Measurements from ENCODE around the gene PLG.

PLG gene

DNA sequence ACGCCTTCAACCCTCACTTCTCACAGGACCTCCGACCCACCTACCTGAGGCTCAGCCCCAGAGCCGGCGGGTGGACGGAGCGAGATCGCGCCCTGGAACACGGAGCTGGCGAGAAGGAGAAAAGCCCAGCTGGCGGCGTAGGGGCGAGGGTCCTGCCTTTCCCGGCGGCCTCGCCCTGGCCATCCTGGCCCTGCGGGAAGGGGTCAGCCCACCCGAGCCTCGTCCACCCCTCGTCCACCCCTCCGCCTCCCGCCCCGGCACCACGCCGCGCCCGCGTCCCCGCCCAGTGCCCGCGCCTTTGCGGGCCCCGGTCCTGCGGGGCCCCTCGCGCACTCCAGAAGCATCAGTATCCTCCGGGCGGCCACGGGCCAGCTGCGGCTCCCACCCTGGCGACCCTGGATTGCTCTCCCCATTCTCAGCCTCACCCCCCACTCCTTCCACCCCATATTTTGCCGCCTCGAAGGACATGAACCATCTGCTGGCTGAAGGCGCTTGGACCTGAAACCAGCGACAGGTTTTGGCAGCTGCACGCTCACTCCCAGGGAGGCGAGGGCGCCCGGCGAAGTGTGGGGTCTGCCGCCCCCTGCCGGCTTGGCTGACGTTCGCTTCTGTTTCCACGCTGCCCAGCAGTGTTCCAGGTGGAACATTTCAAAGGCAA, 65.1 kb downstream of the PLG start:
- H3K36me3 ChIP-seq (replicated peaks in 1 of 2; ENCODE audit: control insufficient read depth in 2 of 2, insufficient read depth in 2 of 2, low read length in 2 of 2): no peaks in the 10 kb centered on the region
- H2BK15ac ChIP-seq (ENCODE audit: low read length): no peak overlapping the region
- no peak overlapping the region for H4K91ac ChIP-seq (ENCODE audit: low read depth, low read length, poor library complexity)
- H3K4me2 ChIP-seq (ENCODE audit: insufficient read depth, low read length, poor library complexity, severe bottlenecking): peak overlapping the region; percentile 87
- H2AFZ ChIP-seq (ENCODE audit: low read length): peak overlapping the region; percentile 100
- H3K23ac ChIP-seq (ENCODE audit: low read depth, low read length, poor library complexity): no peak overlapping the region
- WGBS, 2 donors (ENCODE audit: extremely low coverage in 2 of 2, insufficient read length in 2 of 2, insufficient replicate concordance in 1 of 2): no CpG with 5 or more reads among the region's 55 CpGs
- DNase-seq (ENCODE audit: low spot score): peak; percentile 63
- H2BK5ac ChIP-seq (ENCODE audit: low read length): no peak overlapping the region
- peak overlapping the region; percentile 6 for H3K18ac ChIP-seq (ENCODE audit: low read length)
- H3K79me1 ChIP-seq (ENCODE audit: low read depth, low read length): no peaks in the 10 kb centered on the region
- no peak overlapping the region for H4K8ac ChIP-seq (ENCODE audit: low read depth, low read length)
- H2BK120ac ChIP-seq (ENCODE audit: low read depth, low read length): no peak overlapping the region
- no peak overlapping the region for H3K14ac ChIP-seq (ENCODE audit: low read length)
- H3K4me3 ChIP-seq (ENCODE audit: low read length in 2 of 2): peak overlapping the region; percentile 61 to 89
- H3K4me1 ChIP-seq (ENCODE audit: control insufficient read depth in 2 of 2, insufficient read depth in 1 of 2, low read depth in 1 of 2, low read length in 2 of 2): no peaks in the 10 kb centered on the region
- H2AK5ac ChIP-seq (ENCODE audit: low read depth, low read length): no peak overlapping the region
- H3K9ac ChIP-seq (ENCODE audit: low read depth, low read length, poor library complexity): peak overlapping the region; percentile 56
- no peak overlapping the region for H2BK12ac ChIP-seq (ENCODE audit: low read length)
- no peaks in the 10 kb centered on the region for H3K9me3 ChIP-seq (replicated peaks in 1 of 2; ENCODE audit: control insufficient read depth in 2 of 2, insufficient read depth in 1 of 2, low read depth in 1 of 2, low read length in 2 of 2)
- peaks cover 0 to 18% (median 3%) of the 10 kb centered on the region in 3 experiments for H3K27me3 ChIP-seq (ENCODE audit: control insufficient read depth in 3 of 3, insufficient read depth in 3 of 3, low read depth in 1 of 3, low read length in 3 of 3)
- no peak overlapping the region for H3K27ac ChIP-seq (replicated peaks; ENCODE audit: low read length)
- H3K4ac ChIP-seq (ENCODE audit: low read length): no peak overlapping the region

DNA sequence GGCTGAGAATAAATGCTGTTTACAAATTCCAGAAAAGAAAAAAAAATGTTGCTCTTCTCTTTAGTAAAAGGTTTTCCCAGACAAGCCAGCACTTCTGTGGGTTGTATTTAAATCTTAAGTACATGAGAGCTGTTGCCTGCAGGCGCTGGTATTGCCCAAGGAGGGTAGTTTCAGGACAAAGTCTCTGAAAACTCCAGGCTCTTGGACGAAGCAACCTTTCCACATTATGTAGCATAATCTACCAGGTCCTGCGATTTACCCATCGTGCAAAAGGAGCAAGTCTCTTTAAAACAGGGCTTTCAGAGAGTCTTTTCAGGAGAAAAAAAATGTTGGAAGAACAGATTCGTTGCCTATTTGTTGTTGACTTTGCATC, 65.6 kb downstream of the PLG start:
- Histone ChIP-seq H3K4me3 (ENCODE audit: low read length in 2 of 2) (no peak overlapping the region), H3K18ac (ENCODE audit: low read length) (no peak overlapping the region), H4K91ac (ENCODE audit: low read depth, low read length, poor library complexity) (no peak overlapping the region), H2BK120ac (ENCODE audit: low read depth, low read length) (no peak overlapping the region), H3K4ac (ENCODE audit: low read length) (no peak overlapping the region), H3K36me3 (replicated peaks in 1 of 2; ENCODE audit: control insufficient read depth in 2 of 2, insufficient read depth in 2 of 2, low read length in 2 of 2) (no peaks in the 10 kb centered on the region), H2AK5ac (ENCODE audit: low read depth, low read length) (no peak overlapping the region), H3K27ac (replicated peaks; ENCODE audit: low read length) (no peak overlapping the region), H3K4me2 (ENCODE audit: insufficient read depth, low read length, poor library complexity, severe bottlenecking) (peak overlapping the region; percentile 87), H3K4me1 (ENCODE audit: control insufficient read depth in 2 of 2, insufficient read depth in 1 of 2, low read depth in 1 of 2, low read length in 2 of 2) (no peaks in the 10 kb centered on the region), H4K8ac (ENCODE audit: low read depth, low read length) (no peak overlapping the region), H3K27me3 (ENCODE audit: control insufficient read depth in 3 of 3, insufficient read depth in 3 of 3, low read depth in 1 of 3, low read length in 3 of 3) (peaks cover 0 to 18% (median 3%) of the 10 kb centered on the region in 3 experiments), H3K79me1 (ENCODE audit: low read depth, low read length) (no peaks in the 10 kb centered on the region), H2BK5ac (ENCODE audit: low read length) (no peak overlapping the region), H3K9ac (ENCODE audit: low read depth, low read length, poor library complexity) (no peak overlapping the region), H3K9me3 (replicated peaks in 1 of 2; ENCODE audit: control insufficient read depth in 2 of 2, insufficient read depth in 1 of 2, low read depth in 1 of 2, low read length in 2 of 2) (no peaks in the 10 kb centered on the region), H3K23ac (ENCODE audit: low read depth, low read length, poor library complexity) (no peak overlapping the region), H2BK15ac (ENCODE audit: low read length) (no peak overlapping the region), H2AFZ (ENCODE audit: low read length) (no peak overlapping the region), H3K14ac (ENCODE audit: low read length) (no peak overlapping the region), H2BK12ac (ENCODE audit: low read length) (no peak overlapping the region)
- no CpG with 5 or more reads among the region's 5 CpGs for WGBS, 2 donors (ENCODE audit: extremely low coverage in 2 of 2, insufficient read length in 2 of 2, insufficient replicate concordance in 1 of 2)
- no peak for DNase-seq (ENCODE audit: low spot score)

DNA sequence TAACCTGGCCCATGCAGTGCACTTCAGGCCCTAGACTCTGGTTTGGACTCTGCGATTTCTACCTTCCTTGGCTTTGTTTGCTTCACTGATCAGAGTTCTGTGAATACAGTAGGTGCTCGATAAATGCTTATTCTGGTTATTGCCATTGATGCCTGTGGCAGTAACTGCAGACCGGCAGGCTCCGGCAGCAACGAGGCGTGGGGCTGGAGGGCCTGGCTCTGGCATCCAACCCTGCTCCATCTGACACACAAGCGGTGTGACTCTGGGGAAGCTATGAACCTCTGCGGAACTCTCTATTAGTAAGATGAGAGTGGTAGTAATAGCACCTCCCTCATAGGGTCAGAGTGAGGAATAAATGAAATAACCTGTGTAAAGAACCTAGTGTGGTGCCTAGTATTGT, 66.1 kb downstream of the PLG start:
- Histone ChIP-seq H3K9ac (ENCODE audit: low read depth, low read length, poor library complexity) (no peak overlapping the region), H4K91ac (ENCODE audit: low read depth, low read length, poor library complexity) (no peak overlapping the region), H3K18ac (ENCODE audit: low read length) (no peak overlapping the region), H3K27me3 (ENCODE audit: control insufficient read depth in 3 of 3, insufficient read depth in 3 of 3, low read depth in 1 of 3, low read length in 3 of 3) (peaks cover 0 to 18% (median 3%) of the 10 kb centered on the region in 3 experiments), H3K36me3 (replicated peaks in 1 of 2; ENCODE audit: control insufficient read depth in 2 of 2, insufficient read depth in 2 of 2, low read length in 2 of 2) (no peaks in the 10 kb centered on the region), H3K79me1 (ENCODE audit: low read depth, low read length) (no peaks in the 10 kb centered on the region), H2BK5ac (ENCODE audit: low read length) (no peak overlapping the region), H2BK120ac (ENCODE audit: low read depth, low read length) (no peak overlapping the region), H2BK12ac (ENCODE audit: low read length) (no peak overlapping the region), H3K4me1 (ENCODE audit: control insufficient read depth in 2 of 2, insufficient read depth in 1 of 2, low read depth in 1 of 2, low read length in 2 of 2) (no peaks in the 10 kb centered on the region), H3K14ac (ENCODE audit: low read length) (no peak overlapping the region), H3K23ac (ENCODE audit: low read depth, low read length, poor library complexity) (no peak overlapping the region), H3K9me3 (replicated peaks in 1 of 2; ENCODE audit: control insufficient read depth in 2 of 2, insufficient read depth in 1 of 2, low read depth in 1 of 2, low read length in 2 of 2) (no peaks in the 10 kb centered on the region), H2AK5ac (ENCODE audit: low read depth, low read length) (no peak overlapping the region), H2AFZ (ENCODE audit: low read length) (no peak overlapping the region), H3K27ac (replicated peaks; ENCODE audit: low read length) (no peak overlapping the region), H3K4me2 (ENCODE audit: insufficient read depth, low read length, poor library complexity, severe bottlenecking) (no peak overlapping the region), H4K8ac (ENCODE audit: low read depth, low read length) (no peak overlapping the region), H3K4me3 (ENCODE audit: low read length in 2 of 2) (no peak overlapping the region), H2BK15ac (ENCODE audit: low read length) (no peak overlapping the region), H3K4ac (ENCODE audit: low read length) (no peak overlapping the region)
- DNase-seq (ENCODE audit: low spot score): no peak
- no CpG with 5 or more reads among the region's 8 CpGs for WGBS, 2 donors (ENCODE audit: extremely low coverage in 2 of 2, insufficient read length in 2 of 2, insufficient replicate concordance in 1 of 2)

DNA sequence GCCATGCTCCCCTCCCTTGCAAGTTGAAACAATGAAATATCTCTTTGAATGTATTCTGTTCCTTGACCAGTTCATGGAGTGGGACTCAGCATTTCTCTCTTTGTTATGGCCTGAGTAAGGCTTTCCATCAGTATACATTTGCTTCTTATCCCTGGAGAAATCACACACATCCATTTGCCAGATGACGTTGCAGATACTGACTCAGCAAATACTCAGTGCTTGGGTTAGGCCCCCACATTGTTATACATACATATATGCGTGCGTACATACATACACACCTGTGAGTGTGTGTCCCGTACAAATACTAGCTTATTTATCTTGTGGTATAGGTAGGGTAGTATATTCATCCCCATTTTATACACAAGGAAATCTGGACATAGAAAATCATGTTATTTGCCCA, 72.4 kb downstream of the PLG start:
- Histone ChIP-seq H3K79me1 (ENCODE audit: low read depth, low read length) (no peaks in the 10 kb centered on the region), H2BK5ac (ENCODE audit: low read length) (no peak overlapping the region), H2AFZ (ENCODE audit: low read length) (no peak overlapping the region), H3K27ac (replicated peaks; ENCODE audit: low read length) (no peak overlapping the region), H3K14ac (ENCODE audit: low read length) (no peak overlapping the region), H3K9me3 (replicated peaks in 1 of 2; ENCODE audit: control insufficient read depth in 2 of 2, insufficient read depth in 1 of 2, low read depth in 1 of 2, low read length in 2 of 2) (no peaks in the 10 kb centered on the region), H3K23ac (ENCODE audit: low read depth, low read length, poor library complexity) (no peak overlapping the region), H3K4me2 (ENCODE audit: insufficient read depth, low read length, poor library complexity, severe bottlenecking) (no peak overlapping the region), H2BK12ac (ENCODE audit: low read length) (no peak overlapping the region), H3K9ac (ENCODE audit: low read depth, low read length, poor library complexity) (no peak overlapping the region), H2BK15ac (ENCODE audit: low read length) (no peak overlapping the region), H3K36me3 (replicated peaks in 1 of 2; ENCODE audit: control insufficient read depth in 2 of 2, insufficient read depth in 2 of 2, low read length in 2 of 2) (no peaks in the 10 kb centered on the region), H3K4me3 (ENCODE audit: low read length in 2 of 2) (no peak overlapping the region), H3K18ac (ENCODE audit: low read length) (no peak overlapping the region), H3K4me1 (ENCODE audit: control insufficient read depth in 2 of 2, insufficient read depth in 1 of 2, low read depth in 1 of 2, low read length in 2 of 2) (no peaks in the 10 kb centered on the region), H4K91ac (ENCODE audit: low read depth, low read length, poor library complexity) (no peak overlapping the region), H2AK5ac (ENCODE audit: low read depth, low read length) (no peak overlapping the region), H2BK120ac (ENCODE audit: low read depth, low read length) (no peak overlapping the region), H4K8ac (ENCODE audit: low read depth, low read length) (no peak overlapping the region), H3K4ac (ENCODE audit: low read length) (no peak overlapping the region), H3K27me3 (ENCODE audit: control insufficient read depth in 3 of 3, insufficient read depth in 3 of 3, low read depth in 1 of 3, low read length in 3 of 3) (no peaks in the 10 kb centered on the region)
- WGBS, 2 donors (ENCODE audit: extremely low coverage in 2 of 2, insufficient read length in 2 of 2, insufficient replicate concordance in 1 of 2): no CpG with 5 or more reads among the region's 4 CpGs
- DNase-seq (ENCODE audit: low spot score): no peak

Data from neuronal stem cell (in vitro differentiated cells).